ENCODE results near the gene RANBP17.
A peak's percentile ranks its signal among the peaks of the same experiment; 100 is the strongest.
"Not testable (repeated sequence)": the region's sequence is repeated elsewhere in the genome, so short reads cannot be mapped to it uniquely, and the experiment has no call there.

The RANBP17 gene

GRCh38 chr5:171261904-171262303 is 400.1 kb downstream of the RANBP17 start:
- no peak for DNase-seq (ENCODE audit: low read depth, low spot score)
- no peak overlapping the region for H3K4me3 ChIP-seq (ENCODE audit: low read length)

DNA sequence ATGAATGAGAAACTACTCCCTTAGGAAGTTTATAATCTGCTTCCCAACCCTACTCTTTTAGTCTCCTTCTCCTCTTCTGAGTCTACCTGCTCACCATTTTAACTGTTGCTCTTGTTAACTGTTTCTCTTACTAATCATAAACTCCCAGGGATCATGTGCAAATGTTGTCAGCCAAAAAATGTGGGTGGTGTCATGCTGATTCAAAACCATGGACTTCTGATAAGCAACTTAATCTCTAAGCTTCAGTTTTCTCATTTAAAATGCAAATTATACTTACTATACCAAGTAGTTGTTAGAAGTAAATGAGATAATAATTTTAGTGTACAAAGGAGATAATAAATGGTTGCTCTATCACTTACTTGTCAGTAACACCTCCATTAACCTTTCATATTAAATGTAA is 401.4 kb downstream of the RANBP17 start:
- no peak for DNase-seq (ENCODE audit: low read depth, low spot score)
- H3K4me3 ChIP-seq (ENCODE audit: low read length): no peak overlapping the region

DNA sequence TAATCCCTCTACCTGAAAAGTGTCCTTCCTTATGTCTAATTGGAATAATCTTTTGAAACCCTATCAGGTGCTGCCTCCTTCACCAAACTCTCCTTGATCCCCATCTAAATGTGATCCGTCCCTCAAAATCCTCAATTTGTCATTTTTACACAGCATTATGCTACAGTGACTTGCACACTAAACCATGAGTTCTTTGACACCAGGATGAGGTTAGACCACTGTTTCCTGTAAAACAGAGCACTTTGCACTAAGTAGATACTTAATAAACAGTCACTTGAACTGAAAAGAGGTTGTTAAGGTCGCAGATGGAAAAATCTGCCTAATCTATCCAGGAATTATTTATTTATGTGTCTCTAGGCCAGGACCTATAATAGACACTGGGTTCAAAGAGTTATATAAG is 403.0 kb downstream of the RANBP17 start:
- peak; percentile 63 for DNase-seq (ENCODE audit: low read depth, low spot score)
- H3K4me3 ChIP-seq (ENCODE audit: low read length): no peak overlapping the region

DNA sequence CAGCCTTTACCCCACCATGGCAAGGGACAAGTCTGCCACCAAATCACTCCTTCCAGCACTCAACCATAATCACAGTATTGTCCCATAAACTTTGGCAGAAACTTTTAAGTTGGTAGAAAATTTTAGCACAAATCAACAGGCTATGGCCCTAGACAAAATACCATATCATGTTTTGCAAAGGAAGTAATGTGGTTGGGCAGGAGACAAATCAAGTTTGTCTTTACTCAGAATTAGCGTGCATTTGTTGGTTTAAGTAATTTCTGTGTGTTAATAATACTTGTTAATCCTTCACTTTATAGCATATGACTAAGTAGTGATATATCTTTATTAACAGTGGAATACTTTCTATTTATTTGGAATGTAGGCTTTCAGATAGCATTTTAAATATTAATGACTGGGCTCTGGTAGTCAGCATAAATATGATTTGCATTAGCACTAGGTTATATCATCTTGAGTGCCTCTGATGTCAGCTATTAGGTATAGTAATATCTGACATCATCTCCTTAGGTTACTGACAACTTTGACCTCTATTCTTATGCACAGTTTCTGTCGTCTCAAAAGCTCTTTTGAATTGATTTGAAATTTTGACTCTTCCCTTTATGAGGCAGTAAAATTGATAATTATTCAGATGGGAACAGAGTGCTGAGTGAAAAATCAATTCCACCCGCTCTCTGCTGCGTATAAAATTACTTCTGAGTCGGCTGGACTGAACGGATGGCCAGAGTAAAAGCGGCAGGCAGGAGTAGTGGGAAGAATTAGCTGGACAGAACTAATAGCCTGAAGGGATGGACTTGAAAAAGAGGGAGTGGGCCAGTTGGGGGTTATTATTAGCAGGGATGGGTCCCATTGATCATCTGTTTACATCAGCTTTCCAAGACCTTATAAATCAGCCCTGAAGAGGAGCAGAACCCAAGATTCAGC is 407.1 kb downstream of the RANBP17 start:
- H3K4me3 ChIP-seq (ENCODE audit: low read length): no peak overlapping the region
- no peak for DNase-seq (ENCODE audit: low read depth, low spot score)

DNA sequence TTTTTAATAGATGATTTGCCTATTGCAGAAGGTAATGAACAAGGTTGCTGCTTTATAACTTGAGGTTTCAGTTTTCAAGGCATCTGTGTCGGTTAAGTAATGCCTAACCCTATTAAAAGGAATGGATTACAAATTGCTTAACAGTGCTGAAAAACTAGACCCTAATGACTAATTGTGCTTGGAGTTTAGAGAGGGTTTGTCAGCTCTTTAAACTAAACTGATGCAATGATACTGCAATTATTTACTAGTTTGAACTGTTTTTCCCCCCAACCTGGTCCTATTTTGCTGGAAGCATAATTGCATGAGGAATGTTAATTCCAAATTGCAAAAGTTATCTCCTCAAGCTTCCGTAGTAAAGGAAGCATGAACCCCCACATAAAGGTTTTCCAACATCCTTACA is 407.9 kb downstream of the RANBP17 start:
- H3K4me3 ChIP-seq (ENCODE audit: low read length): no peak overlapping the region
- DNase-seq (ENCODE audit: low read depth, low spot score): no peak

GRCh38 chr5:171270136-171270535 is 408.3 kb downstream of the RANBP17 start:
- no peak for DNase-seq (ENCODE audit: low read depth, low spot score)
- H3K4me3 ChIP-seq (ENCODE audit: low read length): no peak overlapping the region

DNA sequence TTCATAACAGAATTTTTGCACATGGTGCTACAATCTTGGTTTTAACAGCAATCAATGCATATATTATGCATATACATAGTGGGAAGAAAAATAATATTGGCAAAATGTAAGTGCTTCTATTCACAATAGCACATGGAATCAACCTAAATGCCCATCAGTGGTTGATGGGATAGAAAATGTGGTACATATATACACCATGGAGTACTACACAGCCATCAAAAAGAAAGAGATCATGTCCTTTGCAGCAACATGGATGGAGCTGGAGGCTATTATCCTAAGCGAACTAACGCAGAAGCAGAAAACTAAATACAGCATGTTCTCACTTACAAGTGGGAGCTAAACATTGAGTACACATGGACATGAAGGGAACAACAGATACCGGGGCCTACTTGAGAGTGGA is 410.0 kb downstream of the RANBP17 start:
- no peak for DNase-seq (ENCODE audit: low read depth, low spot score)
- no peak overlapping the region for H3K4me3 ChIP-seq (ENCODE audit: low read length)

DNA sequence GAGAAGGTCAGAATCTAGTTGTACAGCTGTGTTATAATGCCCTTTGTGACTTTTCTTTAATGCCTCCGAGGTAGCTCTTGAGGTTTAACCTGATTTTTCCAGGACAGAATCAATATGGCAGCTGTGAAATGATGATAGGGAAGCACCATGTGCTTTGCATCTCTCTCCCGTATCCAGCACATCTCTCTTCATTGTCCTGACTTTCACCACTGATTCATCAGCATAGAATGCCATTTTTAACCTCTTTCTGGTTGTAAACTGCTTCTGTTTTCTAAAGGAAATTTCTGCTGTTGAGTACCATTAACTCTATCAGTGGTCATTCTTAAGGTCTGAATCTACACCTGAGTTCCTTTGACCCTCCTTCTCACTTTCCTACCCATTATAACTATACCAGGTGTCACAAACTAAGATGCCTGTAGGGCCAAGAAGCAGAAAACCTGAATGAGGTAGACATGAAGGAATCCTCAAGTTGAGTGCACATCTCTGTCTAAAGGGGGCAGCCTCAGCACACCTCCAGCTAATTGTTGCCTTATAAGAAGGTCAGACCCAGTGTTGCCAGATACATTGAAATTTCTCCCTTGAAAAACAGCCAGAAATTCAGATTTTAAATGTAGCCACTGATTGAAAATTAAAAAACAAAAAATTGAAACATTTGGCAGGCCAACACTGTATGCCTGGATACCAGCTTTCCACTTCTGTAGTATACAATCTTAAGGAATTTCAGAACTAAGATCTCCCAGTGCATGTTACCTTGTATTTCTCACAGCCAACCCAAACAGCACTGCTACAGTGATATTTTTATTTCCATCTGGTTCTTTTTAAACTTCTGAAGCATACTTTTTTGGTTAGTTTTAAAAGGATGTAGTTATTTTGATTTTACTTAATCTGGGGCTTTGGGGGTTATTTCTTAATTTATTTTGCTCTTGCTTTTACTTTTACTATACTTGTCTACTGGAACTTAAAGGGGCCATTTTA is 411.5 kb downstream of the RANBP17 start:
- H3K4me3 ChIP-seq (ENCODE audit: low read length): no peak overlapping the region
- peak; percentile 23 for DNase-seq (ENCODE audit: low read depth, low spot score)

DNA sequence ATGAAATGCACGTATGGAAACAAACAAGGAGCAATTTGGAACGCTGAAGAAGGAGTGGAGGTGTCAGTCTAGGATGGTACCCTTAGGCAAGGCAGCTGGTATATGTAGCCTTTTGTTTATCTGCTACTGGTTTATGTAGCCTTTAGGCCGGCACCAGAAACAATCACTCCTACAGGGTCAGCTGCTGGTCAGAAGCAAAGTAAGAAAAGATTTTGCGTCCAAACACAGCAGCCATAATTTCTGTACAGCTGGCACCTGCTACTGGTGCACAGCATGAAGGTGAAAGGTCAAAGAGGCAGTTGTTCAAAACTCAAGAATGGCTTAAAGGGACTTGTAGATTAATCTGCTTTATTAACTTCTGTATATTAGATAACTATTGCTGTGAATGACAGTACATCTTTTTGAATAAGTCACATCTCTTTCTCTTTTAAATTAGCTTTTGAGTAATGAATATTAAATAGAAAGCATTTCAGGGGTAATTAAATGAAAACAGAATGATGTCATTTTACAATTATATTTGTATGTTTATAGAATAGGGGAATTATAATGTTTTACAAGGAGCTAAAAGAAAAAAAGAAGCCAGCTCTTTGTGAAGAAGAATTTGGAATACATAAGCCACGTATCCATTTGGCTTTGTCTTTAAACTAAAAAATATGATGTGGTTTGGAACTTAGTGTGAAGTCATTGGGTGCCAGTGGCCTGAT is 414.2 kb downstream of the RANBP17 start:
- no peak for DNase-seq (ENCODE audit: low read depth, low spot score)
- no peak overlapping the region for H3K4me3 ChIP-seq (ENCODE audit: low read length)

DNA sequence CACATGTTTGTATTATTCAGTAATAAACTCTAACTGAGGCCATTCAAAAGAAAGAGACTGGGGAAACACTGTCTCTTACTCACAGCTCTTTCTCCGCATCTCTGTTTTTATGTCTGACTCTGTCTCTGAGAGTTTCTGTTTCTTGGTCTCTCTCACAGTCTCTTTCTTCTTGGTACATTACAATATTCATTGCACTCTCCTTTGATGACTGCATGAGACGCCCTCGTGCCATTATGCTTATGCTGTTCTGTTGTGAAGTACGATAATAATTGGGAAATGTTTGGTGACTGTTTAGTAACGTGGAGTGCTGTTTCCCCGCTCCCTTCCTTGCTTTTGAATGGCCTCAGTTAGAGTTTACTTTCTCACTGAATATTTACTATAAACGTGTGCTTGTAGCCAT is 421.9 kb downstream of the RANBP17 start:
- DNase-seq (ENCODE audit: low read depth, low spot score): no peak

DNA sequence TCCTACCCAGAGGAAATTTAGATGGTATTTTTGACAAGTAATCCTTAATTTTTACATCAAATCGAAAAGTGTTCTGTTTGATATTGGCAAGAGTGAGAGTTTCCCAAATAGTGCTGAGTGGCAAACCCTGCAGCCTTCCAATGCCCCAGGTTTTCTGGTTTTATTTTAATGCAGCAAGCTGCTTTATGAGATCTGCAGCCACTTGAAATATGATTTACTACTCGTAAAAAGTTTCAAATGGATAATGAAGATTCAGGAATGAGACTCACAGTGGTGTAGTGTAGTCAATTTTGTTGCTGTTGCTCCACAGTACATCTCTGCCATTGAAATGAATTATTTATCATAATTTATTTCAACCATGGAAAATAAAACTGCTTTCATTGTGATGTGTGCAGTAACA is 423.6 kb downstream of the RANBP17 start:
- no peak overlapping the region for H3K4me3 ChIP-seq (ENCODE audit: low read length)
- DNase-seq (ENCODE audit: low read depth, low spot score): no peak

More for the DNA sequence above, 421.9 kb downstream of the RANBP17 start:
- H3K4me3 ChIP-seq (ENCODE audit: low read length): no peak overlapping the region

DNA sequence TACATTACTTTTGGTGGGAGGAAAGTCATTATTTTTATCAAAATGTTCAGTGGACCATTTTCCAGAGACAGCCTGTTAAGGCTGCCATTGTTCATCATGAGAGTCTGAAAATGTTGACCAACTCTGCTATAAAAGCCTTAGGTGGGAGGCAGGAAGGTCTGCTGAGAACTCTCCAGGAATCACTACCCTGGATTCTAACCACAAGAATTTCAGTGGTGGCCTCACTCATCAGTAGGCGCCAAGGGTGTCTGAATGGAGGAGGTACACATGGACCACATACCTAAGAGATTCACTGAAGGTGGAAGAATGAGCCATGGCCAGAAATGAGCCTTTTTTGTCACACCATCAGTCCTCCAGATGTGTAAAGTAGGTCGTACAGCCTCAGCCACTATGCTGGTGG is 426.2 kb downstream of the RANBP17 start:
- no peak for DNase-seq (ENCODE audit: low read depth, low spot score)
- H3K4me3 ChIP-seq (ENCODE audit: low read length): no peak overlapping the region

- no peak for DNase-seq (ENCODE audit: low read depth, low spot score)
- no peak overlapping the region for H3K4me3 ChIP-seq (ENCODE audit: low read length)
Measured at GRCh38 chr5:171291371-171291770, 429.6 kb downstream of the RANBP17 start.

DNA sequence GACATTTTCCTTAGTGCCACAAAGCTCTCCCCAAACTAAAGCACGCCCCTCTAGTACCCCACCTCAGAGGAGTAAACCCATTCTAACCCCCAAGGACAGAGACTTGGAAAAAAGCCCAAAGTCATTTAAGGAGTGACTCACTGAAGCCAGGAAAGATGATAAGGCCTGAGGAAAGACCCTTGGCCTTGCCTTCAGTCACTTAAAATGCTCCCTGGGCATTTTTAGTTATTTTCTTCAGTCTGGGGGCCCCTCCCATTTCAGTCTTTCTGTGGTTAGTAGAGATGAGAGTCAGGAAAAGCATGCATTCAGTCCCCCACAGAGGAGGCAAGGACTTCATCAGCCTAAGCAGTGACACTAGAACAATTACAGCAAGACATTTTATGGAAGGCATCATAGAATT is 433.5 kb downstream of the RANBP17 start:
- no peak for DNase-seq (ENCODE audit: low read depth, low spot score)
- H3K4me3 ChIP-seq (ENCODE audit: low read length): no peak overlapping the region

DNA sequence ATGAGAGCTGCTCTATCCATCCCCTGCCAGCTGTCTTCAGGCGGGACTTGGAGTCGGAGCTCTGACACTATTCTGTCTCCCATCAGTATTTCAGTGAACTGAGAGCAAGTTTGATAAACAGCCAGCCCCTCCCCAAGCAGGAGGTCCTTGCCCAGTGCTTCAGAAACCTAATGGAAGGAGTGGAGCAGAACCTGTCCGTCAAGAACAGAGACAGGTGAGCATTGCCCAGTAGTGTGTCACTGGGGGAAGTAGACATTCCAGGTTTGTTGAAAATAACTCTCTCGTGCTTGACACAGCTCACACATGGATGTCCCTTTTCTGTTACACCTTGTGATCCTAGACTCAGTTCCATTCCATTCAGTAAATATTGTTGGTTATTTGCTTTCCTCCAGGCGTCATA is 434.0 kb downstream of the RANBP17 start:
- DNase-seq (ENCODE audit: low read depth, low spot score): no peak

DNA sequence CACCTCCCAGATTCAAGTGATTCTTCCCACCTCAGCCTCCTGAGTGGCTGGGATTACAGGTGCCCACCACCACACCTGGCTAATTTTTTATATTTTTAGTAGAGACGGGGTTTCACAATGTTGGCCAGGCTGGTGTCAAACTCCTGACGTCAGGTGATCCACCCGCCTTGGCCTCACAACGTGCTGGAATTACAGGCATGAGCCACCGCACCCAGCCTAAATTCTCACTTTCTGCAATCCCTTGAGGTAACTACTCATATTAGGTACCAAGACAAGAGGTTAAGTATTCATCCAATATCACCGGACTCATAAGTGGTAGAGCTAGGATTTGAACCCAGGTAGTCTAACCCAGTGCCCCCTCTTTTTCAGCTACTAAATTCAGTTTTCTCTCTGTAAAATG is 436.1 kb downstream of the RANBP17 start:
- H3K4me3 ChIP-seq (ENCODE audit: low read length); DNase-seq (ENCODE audit: low read depth, low spot score): not testable (repeated sequence)

More for the DNA sequence above, 434.0 kb downstream of the RANBP17 start:
- H3K4me3 ChIP-seq (ENCODE audit: low read length): no peak overlapping the region

GRCh38 chr5:171299228-171299627 is 437.4 kb downstream of the RANBP17 start:
- DNase-seq (ENCODE audit: low read depth, low spot score): no peak
- H3K4me3 ChIP-seq (ENCODE audit: low read length): no peak overlapping the region

GRCh38 chr5:171299851-171300250 is 438.0 kb downstream of the RANBP17 start:
- no peak overlapping the region for H3K4me3 ChIP-seq (ENCODE audit: low read length)
- no peak for DNase-seq (ENCODE audit: low read depth, low spot score)

- no peak overlapping the region for H3K4me3 ChIP-seq (ENCODE audit: low read length)
- no peak for DNase-seq (ENCODE audit: low read depth, low spot score)
Measured at GRCh38 chr5:171300358-171300757, 438.5 kb downstream of the RANBP17 start.
